ENCODE results near the gene ALDH3A1. TPM values are rescaled to one million over a fixed set of nuclear protein-coding genes. Genes with fewer than 3 reads are reported as not detected.

The ALDH3A1 gene
- total RNA-seq, 1 donor from 2014 or later, result 3.4 TPM

DNA sequence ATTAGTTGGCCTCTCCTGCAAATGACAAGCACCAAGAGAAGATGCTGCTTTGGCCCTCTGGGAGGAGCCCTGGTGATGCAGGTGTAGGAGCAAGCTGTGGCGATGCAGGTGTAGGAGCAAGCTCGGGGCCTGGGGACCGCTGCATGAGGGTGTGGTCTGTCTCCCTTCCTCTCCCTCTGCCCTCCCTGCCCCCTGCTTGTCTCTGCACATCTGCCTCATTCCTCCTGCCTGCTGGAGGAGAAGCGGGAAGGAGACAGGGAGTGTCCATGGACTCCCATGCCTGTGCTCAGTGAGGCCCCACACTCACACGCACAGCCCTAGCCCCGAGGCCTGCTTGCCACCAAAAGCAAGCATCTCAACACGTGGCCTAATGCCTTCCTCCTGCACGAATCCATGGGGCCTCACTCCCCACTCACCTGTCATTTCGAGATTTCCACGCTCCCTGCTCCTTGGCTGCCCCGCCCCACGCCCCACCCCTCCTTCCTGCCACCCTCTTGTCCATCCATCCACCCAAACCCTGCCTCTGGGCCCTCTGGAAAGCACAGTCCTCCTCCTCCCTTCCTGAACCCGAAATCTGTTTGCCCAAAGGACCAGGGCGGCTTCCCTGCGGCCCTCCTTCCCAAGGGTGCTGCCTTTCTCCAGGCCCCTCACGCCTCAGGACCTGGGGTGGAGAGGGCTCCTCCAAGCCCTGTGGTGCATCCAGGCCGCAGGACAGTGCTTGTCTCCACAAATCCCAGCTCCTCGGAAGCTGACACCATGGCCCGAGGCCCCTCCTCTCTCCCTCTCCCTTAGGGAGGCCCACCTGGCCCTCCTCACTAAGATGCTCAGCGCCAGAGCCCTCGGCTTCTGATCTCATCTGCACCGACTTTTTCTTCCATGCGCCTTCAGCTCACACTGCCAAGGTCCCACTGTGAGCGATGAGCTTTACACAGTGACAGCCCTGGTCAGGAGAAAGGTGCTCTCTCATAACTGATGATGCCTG, 11.8 kb upstream of the ALDH3A1 start:
- no peak for DNase-seq (ENCODE audit: low spot score)

GRCh38 chr17:19757536-19758180, 9.6 kb upstream of the ALDH3A1 start:
- DNase-seq (ENCODE audit: low spot score), result no peak

GRCh38 chr17:19756546-19756945, 8.4 kb upstream of the ALDH3A1 start:
- DNase-seq (ENCODE audit: low spot score), result no peak

- no peak for DNase-seq (ENCODE audit: low spot score)
These were observed 7.9 kb upstream of the ALDH3A1 start for GRCh38 chr17:19755821-19756510.

GRCh38 chr17:19755392-19755791, 7.3 kb upstream of the ALDH3A1 start:
- no peak for DNase-seq (ENCODE audit: low spot score)

DNA sequence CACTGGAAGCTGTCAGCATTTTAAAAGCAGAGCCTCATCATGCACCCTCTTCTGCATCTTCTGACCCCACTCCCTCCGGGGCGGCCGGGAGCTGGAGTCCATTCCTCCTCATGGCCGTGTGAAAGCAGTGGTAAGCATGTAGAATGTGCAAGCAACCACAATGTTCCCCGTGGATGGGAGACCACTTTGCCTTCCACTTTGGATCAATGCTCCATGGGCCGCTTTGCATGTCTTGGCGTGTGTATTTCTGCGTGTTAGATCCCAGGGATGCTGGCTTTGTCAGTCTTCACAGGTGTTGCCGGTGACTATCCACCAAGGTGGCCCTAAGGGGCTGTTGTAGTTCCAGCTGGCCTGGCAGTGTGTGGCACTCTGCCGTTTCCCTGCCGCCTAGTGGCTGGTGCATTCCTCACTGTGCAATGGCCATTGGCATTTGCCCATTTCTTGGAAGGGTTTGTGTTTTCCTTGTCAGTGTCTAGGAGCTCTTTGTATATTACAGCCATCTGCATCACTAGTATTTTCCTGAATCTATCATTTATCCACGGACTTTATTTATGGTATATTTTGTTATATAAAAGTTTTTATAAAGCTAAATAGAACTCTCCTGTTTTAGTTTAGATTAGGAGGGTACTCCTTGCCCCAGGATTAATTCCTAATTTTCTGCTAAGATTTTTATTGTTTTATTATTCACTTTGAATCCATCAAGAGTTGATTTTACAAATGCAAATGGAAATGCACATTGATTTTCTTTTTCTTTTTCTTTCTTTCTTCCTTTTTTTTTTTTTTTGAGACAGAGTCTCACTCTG, 5.8 kb upstream of the ALDH3A1 start:
- peak; percentile 30 for DNase-seq (ENCODE audit: low spot score)

DNA sequence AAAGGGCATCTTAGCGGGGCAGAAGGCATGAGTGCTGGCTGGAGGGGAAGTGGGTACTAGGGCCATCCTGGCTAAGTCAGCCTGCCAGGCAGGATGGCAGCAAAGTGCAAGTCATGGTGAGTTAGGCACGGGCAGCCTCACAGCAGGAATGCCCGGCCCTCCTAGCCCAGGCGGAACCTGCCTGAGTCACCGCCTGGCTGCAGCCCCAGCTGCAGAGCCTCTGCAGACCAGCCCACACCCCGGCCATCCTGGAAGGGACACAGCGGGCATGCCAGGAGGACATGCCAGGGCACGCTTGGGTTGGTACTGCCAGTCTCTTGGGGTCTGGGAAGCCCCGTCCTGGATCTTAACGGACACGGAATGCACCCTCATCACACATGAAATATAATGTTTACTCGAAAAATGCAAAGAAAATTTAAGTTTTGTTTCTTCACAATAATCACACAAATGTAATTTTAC, 5.0 kb upstream of the ALDH3A1 start:
- peak; percentile 81 for DNase-seq (ENCODE audit: low spot score)

DNA sequence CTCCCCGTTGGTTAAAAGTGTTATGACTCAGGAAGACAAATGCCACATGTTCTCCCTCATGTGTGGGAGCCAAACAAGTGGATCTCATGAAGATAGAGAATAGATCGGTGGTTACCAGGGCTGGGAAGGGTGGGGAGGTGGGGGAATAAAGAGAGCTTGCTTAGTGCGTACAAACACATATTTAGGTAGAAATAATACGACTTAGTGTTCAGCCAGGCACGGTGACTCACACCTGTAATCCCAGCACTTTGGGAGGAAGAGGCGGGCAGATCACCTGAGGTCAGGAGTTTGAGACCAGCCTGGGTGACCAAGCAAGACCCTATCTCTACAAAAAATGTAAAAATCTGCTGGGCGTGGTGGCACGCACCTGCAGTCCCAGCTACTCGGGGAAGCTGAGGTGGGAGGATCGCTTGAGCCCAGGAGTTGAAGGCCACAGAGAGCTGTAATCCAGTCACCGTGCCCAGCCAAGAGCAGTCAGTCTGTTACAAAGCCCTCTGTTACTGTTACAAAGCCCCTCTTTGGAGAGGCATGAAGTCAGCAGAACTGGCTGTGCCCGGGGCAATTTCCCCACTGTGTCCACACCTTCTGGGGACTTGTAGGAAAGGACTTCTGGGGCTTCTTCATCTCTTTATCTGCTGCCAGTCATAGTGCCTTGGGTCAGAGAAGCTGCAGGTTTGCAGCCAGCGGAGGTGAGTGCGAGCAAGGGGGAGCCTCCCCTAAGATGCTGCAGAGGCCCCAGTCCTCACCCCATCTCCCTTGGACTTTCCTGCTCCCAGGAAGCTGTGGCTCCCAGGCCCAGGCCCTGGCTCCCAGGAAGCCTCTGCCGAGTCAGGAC, 4.3 kb upstream of the ALDH3A1 start:
- no peak for DNase-seq (ENCODE audit: low spot score)

DNA sequence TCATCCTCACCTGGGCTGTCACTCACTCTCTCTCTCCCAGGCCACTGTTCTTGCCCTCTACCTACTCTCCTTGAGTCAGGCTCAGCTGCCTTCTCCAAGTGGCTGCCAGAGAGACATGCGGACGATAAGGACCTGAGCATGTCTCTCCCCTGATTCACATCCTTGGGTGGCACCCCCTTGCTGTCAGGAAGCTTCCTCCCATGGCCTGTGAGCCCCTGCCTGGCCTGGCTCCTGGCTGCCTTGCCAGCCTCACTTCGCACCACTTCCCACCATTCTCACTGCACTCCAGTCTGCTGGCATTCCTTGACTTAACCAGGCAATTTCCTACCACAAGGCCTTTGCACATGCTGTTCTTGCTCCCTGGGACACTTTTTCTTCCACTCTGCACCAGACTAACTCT, 2.7 kb upstream of the ALDH3A1 start:
- DNase-seq (ENCODE audit: low spot score), result no peak

GRCh38 chr17:19750020-19750572, 2.0 kb upstream of the ALDH3A1 start:
- no peak for DNase-seq (ENCODE audit: low spot score)

DNA sequence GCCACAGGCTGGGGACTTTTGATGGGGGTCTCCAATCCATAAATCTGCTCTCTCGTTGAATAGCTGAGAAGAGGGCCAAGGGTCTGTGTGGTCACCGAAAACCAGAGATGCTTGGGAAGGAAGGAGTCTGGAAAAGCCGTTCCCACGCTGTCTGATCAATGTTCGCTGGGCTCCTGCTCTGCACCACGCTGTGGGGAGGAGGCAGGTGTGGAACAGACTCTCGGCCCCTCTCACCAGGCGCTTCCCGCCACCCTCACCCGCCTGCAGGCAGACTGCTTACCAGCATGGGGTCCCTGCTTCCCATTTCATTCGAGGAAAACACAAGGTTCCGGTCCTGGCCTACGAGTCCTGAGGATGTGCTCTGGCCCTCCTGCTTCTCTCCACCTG, 702 bp upstream of the ALDH3A1 start:
- no peak for DNase-seq (ENCODE audit: low spot score)

DNA sequence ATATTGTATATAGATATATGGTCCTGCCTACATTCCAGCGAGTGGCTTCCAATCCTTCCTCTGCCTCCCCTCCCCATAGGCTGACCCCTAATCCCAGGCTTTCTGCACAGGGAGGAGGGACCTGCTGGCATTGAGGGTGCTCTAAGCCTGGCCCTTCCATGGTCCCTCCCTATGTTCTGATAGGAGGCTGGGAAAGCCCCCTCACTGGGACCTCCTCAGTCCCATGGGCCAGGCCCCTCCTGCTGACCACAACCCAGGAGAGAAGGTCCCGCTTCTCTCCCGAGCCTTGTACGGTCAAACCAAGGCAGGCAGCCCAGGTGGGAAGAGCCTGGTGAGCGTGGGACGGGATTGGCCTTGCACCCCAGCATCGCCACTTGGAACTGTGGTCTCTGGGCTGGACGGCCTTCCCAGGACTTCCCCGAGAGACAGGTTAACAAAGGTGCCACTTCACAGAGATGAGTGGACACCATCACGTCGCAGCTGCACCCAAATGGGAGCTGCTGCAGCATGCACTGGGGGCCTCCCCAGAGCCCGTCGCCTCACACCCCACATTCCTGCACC, 859 bp downstream of the ALDH3A1 start:
- no peak for DNase-seq (ENCODE audit: low spot score)

- no peak for DNase-seq (ENCODE audit: low spot score)
These were observed 1.6 kb downstream of the ALDH3A1 start for GRCh38 chr17:19746517-19746916.

GRCh38 chr17:19744922-19745757, 3.0 kb downstream of the ALDH3A1 start:
- peak; percentile 93 for DNase-seq (ENCODE audit: low spot score)

- DNase-seq (ENCODE audit: low spot score), result no peak
These were observed 3.6 kb downstream of the ALDH3A1 start for GRCh38 chr17:19744492-19744891.

- no peak for DNase-seq (ENCODE audit: low spot score)
These were observed 4.7 kb downstream of the ALDH3A1 start for GRCh38 chr17:19743101-19744100.

GRCh38 chr17:19742495-19742894, 5.6 kb downstream of the ALDH3A1 start:
- DNase-seq (ENCODE audit: low spot score), result no peak
